WI38 (cell line): Measurements from ENCODE around the gene CLVS2.

Source experiments
- H3K4me3 ChIP-seq: 2 replicates; pipeline ENCODE4 v1.5.1; 2011; ENCODE audit warnings: low read depth, mild to moderate bottlenecking, control low read depth, low read length
- TF ChIP-seq, protein P1 (sequence below): IDR thresholded peaks from 2 replicates; pipeline ENCODE4 v1.5.1; 2012; ENCODE audit warnings: low read depth, mild to moderate bottlenecking, control low read depth, low read length

CLVS2 gene, protein sequence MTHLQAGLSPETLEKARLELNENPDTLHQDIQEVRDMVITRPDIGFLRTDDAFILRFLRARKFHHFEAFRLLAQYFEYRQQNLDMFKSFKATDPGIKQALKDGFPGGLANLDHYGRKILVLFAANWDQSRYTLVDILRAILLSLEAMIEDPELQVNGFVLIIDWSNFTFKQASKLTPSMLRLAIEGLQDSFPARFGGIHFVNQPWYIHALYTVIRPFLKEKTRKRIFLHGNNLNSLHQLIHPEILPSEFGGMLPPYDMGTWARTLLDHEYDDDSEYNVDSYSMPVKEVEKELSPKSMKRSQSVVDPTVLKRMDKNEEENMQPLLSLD

GRCh38 chr6:122995921-122996793 is at the start of gene CLVS2:
Gene CLVS2, plus strand, starts transcription at chr6:122996235. Its CDS starts 1,543 bp downstream, at chr6:122997778.
- TF ChIP-seq, protein P1, sequence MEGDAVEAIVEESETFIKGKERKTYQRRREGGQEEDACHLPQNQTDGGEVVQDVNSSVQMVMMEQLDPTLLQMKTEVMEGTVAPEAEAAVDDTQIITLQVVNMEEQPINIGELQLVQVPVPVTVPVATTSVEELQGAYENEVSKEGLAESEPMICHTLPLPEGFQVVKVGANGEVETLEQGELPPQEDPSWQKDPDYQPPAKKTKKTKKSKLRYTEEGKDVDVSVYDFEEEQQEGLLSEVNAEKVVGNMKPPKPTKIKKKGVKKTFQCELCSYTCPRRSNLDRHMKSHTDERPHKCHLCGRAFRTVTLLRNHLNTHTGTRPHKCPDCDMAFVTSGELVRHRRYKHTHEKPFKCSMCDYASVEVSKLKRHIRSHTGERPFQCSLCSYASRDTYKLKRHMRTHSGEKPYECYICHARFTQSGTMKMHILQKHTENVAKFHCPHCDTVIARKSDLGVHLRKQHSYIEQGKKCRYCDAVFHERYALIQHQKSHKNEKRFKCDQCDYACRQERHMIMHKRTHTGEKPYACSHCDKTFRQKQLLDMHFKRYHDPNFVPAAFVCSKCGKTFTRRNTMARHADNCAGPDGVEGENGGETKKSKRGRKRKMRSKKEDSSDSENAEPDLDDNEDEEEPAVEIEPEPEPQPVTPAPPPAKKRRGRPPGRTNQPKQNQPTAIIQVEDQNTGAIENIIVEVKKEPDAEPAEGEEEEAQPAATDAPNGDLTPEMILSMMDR = no peak
- H3K4me3 ChIP-seq = no peak within 1 kb of the TSS

DNA sequence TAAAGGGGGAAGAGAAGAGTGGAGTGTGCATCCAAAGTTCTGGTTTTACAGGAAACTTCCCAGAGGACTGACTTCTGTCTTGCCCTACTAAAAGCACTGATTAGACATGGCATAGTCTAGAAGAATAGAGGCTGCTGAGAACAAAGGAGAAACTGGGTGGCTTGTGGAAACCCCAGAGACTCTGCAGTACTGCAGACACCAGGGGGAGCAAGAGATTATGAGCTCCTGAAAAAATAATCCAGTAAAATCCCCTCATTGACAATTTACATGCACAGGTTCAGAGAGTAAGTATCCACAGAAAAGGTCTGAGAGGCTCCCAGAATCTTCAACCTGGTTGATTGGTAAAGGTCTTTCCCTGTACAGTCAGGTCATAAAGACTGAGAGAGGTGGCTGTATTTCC is 48.7 kb upstream of the CLVS2 start:
- TF ChIP-seq, protein P1 = no peak
- no peak overlapping the region for H3K4me3 ChIP-seq

DNA sequence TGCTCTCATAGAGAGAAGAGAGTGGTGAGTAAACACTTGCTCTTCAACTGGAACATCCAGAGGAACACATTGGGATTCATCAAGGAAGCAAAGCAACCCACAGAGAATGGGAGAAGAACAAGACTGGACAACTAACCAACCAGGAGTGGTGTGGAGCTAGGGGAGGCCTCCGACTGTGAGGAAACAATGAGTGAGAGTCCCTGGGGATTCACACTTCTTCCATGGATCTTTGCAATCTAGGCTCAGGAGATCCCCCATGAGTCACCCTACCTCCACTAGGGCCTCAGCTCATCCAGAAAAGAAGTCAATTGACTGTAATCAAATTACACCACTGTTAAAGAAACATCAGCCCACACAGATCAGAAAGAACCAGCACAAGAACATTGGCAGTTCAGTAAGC is 42.3 kb upstream of the CLVS2 start:
- TF ChIP-seq, protein P1 = no peak
- no peak overlapping the region for H3K4me3 ChIP-seq

DNA sequence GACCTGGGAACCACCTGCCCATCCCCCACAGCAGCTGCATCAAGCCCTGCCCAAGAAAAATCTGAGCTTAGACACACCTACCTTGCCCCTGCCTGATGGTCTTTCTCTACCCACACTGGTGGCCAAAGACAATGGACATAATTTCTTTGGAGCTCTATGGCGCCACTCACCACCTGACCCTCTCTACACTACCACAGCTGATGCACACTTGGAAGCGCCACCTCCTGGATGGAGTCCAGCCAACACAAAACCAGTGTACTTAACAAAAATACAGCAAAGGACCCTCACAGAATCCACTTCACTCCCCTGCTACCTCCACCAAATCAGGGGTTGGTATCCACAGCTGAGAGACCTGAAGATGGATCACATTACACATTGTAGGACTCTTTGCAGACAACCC is 39.7 kb upstream of the CLVS2 start:
- H3K4me3 ChIP-seq = no peak overlapping the region
- TF ChIP-seq, protein P1 = no peak

DNA sequence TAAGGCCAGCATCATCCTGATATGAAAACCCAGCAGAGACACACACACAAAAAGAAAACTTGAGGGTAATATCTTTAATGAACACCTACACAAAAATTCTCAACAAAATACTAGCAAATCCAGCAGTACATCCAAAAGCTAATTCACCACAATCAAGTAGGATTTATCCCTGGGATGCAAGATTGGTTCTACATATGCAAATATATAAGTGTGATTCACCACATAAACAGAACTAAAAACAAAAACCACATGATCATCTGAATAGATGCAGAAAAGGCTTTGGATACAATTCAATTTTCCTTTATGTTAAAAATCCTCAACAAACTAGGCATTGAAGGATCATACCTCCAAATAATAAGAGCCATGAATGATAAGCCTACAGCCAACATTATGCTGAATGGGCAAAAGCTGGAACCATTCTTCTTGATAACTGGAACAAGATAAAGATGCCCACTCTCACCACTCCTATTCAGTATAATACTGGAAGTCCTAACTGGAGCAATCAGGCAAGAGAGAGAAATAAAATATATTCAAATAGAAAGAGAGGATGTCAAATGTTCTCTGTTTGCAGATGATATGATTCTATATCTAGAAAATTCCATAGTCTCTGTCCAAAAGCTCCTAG is 33.9 kb upstream of the CLVS2 start:
- TF ChIP-seq, protein P1 = no peak
- no peak overlapping the region for H3K4me3 ChIP-seq

- TF ChIP-seq, protein P1 = no peak
- no peak overlapping the region for H3K4me3 ChIP-seq
Measured at GRCh38 chr6:122969999-122970533, 26.0 kb upstream of the CLVS2 start.

DNA sequence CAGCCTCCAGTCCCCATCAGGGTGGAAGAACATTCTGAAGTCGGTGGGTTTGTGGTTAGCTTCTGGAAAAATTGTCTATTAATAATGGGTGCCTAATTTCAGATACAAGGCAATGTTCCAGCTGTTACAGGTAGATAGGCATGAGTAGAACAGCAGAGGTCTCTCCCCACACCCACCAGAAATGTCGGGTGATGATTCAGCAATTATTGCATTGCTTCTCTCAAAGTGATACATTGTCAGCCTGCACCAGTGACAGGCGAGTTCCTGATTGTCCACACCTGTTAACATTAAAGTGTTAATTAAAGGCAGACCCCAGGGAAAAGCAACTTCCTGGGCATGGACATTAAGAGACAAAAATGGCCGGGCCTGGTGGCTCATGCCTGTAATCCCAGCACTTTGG is 18.9 kb upstream of the CLVS2 start:
- no peak overlapping the region for H3K4me3 ChIP-seq
- TF ChIP-seq, protein P1 = no peak
